Hepatocyte (in vitro differentiated cells): ENCODE results near the gene PRPSAP1. TPM values are rescaled to one million over a fixed set of nuclear protein-coding genes. Genes with fewer than 3 reads are reported as not detected.
A peak's percentile ranks its signal among the peaks of the same experiment; 100 is the strongest.

Experiments used
- DNase-seq: peaks from one replicate; pipeline ENCODE4 v3.0.0-alpha.2; 2016; ENCODE audit warnings: low spot score
- H2AFZ ChIP-seq: fragments of 200-600 bp; sonication (generic); 2 replicates; pipeline ENCODE4 v1.6.0; 2016; ENCODE audit warnings: antibody characterized with exemption, mild to moderate bottlenecking
- H3K27ac ChIP-seq: fragments of 200-600 bp; sonication (generic); 2 replicates; pipeline ENCODE4 v1.5.1; 2016; ENCODE audit warnings: mild to moderate bottlenecking
- H3K27me3 ChIP-seq: fragments of 200-600 bp; sonication (generic); 2 replicates; pipeline ENCODE4 v1.6.1; 2016
- H3K36me3 ChIP-seq: fragments of 200-600 bp; sonication (generic); replicated peaks from 2 replicates; pipeline ENCODE4 v1.5.1; 2016; ENCODE audit warnings: low read depth; ENCODE audit not compliant: insufficient read depth
- H3K4me1 ChIP-seq: fragments of 200-600 bp; sonication (generic); 2 replicates; pipeline ENCODE4 v1.5.1; 2016; ENCODE audit warnings: mild to moderate bottlenecking, moderate library complexity; ENCODE audit not compliant: insufficient read depth
- H3K4me2 ChIP-seq: fragments of 200-600 bp; sonication (generic); 2 replicates; pipeline ENCODE4 v1.6.0; 2016
- H3K4me3 ChIP-seq: fragments of 200-600 bp; sonication (generic); 2 replicates; pipeline ENCODE4 v1.5.1; 2016; ENCODE audit warnings: mild to moderate bottlenecking
- H3K79me2 ChIP-seq: fragments of 200-600 bp; sonication (generic); 2 replicates; pipeline ENCODE4 v1.6.0; 2017; ENCODE audit warnings: mild to moderate bottlenecking
- H3K9me2 ChIP-seq: fragments of 200-600 bp; sonication (generic); replicated peaks from 2 replicates; pipeline ENCODE4 v1.6.0; 2017; ENCODE audit warnings: mild to moderate bottlenecking; ENCODE audit not compliant: insufficient read depth
- H3K9me3 ChIP-seq: fragments of 200-600 bp; sonication (generic); 2 replicates; pipeline ENCODE4 v1.5.1; 2016; ENCODE audit warnings: low read depth, mild to moderate bottlenecking
- H4K20me1 ChIP-seq: fragments of 200-600 bp; sonication (generic); 2 replicates; pipeline ENCODE4 v1.6.0; 2016; ENCODE audit warnings: mild to moderate bottlenecking; ENCODE audit not compliant: insufficient read depth, poor library complexity, severe bottlenecking
- EZH2 ChIP-seq: fragments of 200-600 bp; sonication (generic); IDR thresholded peaks from 2 replicates; pipeline ENCODE4 v1.6.1; 2016; ENCODE audit warnings: antibody characterized with exemption, mild to moderate bottlenecking, borderline replicate concordance
- EZH2phosphoT487 ChIP-seq: fragments of 200-600 bp; sonication (generic); IDR thresholded peaks from one replicate; pipeline ENCODE4 v1.6.1; 2018; ENCODE audit warnings: antibody characterized with exemption, mild to moderate bottlenecking, low read depth, moderate library complexity; ENCODE audit not compliant: unreplicated experiment, severe bottlenecking
- WGBS: methylation state at CpG from one replicate; pipeline ENCODE4 v1.1.6; 2016; ENCODE audit warnings: low lambda C conversion rate; ENCODE audit errors: missing lambda C conversion rate; 5-methylcytosine and 5-hydroxymethylcytosine counted together
- polyA plus RNA-seq: library from polyadenylated mRNA; unstranded; fragments of >200 nt; fragmentation: Nextera tagmentation; extraction: Ambion mirVana; gene quantifications from 2 replicates; pipeline ENCODE4 v1.2.1, GENCODE V29; 2016
- total RNA-seq: library from RNA; depleted of rRNA; stranded (reverse); fragments of >200 nt; gene quantifications from 2 replicates; pipeline ENCODE4 v1.2.3, GENCODE V29; 2014
- TF ChIP-seq, protein P1 (sequence below): fragments of 200-600 bp; sonication (generic); IDR thresholded peaks from 2 replicates; pipeline ENCODE4 v1.5.1; 2016; ENCODE audit warnings: antibody characterized with exemption, mild to moderate bottlenecking; ENCODE audit not compliant: poor library complexity

PRPSAP1 gene
- total and polyA plus RNA-seq, 2 experiments from 2014 or later: 61.8 to 62.3 TPM

DNA sequence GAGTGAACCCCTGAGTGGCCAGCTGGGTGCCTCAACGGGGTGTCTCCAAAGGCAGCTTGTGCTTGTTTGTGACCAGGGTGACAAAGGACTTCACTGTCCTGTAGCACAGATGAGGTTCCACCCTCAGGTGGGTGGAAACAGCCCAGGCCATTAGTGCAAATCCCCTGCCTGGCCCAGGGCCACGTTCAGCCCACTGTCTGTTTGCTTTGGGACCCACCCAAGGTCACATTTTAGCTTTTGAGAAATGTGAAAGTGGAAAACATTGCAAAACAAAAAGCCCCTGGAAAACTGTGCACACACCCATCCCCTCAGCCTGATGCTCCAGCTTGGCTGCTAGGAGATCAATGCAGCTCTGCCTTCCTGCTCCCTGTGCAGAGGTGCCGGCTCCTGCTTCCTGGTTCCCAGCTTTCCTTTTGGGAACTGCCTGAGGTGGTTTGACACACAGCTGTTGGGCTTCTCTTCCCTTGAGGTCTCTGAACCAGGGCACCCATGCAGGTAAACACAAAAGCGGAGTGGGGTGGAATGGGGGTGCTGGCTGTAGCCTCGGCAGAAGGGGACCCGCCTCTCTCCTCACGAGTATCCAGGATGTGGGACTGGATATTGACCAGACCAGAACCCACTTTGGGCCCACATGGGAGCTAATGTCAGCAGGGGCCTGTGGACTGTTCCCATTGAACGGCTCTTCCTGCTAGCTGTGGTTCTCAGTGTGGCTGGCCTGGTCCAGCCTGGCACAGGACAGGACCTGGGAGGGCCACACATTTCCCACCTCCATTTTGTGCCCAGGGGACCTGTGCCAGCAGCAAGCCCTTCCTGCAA is 22.8 kb upstream of the PRPSAP1 start:
- Histone ChIP-seq H2AFZ (no peak overlapping the region), H3K79me2 (no peaks in the 10 kb centered on the region), H3K27me3 (no peaks in the 10 kb centered on the region), H4K20me1 (no peaks in the 10 kb centered on the region), H3K36me3 (no peaks in the 10 kb centered on the region), H3K27ac (no peak overlapping the region), H3K4me3 (no peak overlapping the region), H3K9me2 (no peaks in the 10 kb centered on the region), H3K4me1 (no peaks in the 10 kb centered on the region), H3K4me2 (no peak overlapping the region), H3K9me3 (no peaks in the 10 kb centered on the region)
- WGBS: 78% methylated on average over 8 of the region's 8 CpGs
- TF ChIP-seq, protein P1, sequence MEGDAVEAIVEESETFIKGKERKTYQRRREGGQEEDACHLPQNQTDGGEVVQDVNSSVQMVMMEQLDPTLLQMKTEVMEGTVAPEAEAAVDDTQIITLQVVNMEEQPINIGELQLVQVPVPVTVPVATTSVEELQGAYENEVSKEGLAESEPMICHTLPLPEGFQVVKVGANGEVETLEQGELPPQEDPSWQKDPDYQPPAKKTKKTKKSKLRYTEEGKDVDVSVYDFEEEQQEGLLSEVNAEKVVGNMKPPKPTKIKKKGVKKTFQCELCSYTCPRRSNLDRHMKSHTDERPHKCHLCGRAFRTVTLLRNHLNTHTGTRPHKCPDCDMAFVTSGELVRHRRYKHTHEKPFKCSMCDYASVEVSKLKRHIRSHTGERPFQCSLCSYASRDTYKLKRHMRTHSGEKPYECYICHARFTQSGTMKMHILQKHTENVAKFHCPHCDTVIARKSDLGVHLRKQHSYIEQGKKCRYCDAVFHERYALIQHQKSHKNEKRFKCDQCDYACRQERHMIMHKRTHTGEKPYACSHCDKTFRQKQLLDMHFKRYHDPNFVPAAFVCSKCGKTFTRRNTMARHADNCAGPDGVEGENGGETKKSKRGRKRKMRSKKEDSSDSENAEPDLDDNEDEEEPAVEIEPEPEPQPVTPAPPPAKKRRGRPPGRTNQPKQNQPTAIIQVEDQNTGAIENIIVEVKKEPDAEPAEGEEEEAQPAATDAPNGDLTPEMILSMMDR: no peak
- TF ChIP-seq EZH2phosphoT487 (no peak), EZH2 (no peak)
- no peak for DNase-seq

- H4K20me1 ChIP-seq: no peaks in the 10 kb centered on the region
- no peak for DNase-seq
- TF ChIP-seq EZH2 (no peak), EZH2phosphoT487 (no peak)
- TF ChIP-seq, protein P1: no peak
- H3K4me3 ChIP-seq: no peak overlapping the region
- H3K9me3 ChIP-seq: no peaks in the 10 kb centered on the region
- H3K36me3 ChIP-seq: no peaks in the 10 kb centered on the region
- no peaks in the 10 kb centered on the region for H3K9me2 ChIP-seq
- no peak overlapping the region for H3K4me2 ChIP-seq
- WGBS: 95% methylated on average over 16 of the region's 16 CpGs
- peaks cover 7% of the 10 kb centered on the region for H3K4me1 ChIP-seq
- no peaks in the 10 kb centered on the region for H3K27me3 ChIP-seq
- no peak overlapping the region for H3K27ac ChIP-seq
- H3K79me2 ChIP-seq: no peaks in the 10 kb centered on the region
- no peak overlapping the region for H2AFZ ChIP-seq
Observed at GRCh38 chr17:76371656-76372628, 18.2 kb upstream of the PRPSAP1 start.

DNA sequence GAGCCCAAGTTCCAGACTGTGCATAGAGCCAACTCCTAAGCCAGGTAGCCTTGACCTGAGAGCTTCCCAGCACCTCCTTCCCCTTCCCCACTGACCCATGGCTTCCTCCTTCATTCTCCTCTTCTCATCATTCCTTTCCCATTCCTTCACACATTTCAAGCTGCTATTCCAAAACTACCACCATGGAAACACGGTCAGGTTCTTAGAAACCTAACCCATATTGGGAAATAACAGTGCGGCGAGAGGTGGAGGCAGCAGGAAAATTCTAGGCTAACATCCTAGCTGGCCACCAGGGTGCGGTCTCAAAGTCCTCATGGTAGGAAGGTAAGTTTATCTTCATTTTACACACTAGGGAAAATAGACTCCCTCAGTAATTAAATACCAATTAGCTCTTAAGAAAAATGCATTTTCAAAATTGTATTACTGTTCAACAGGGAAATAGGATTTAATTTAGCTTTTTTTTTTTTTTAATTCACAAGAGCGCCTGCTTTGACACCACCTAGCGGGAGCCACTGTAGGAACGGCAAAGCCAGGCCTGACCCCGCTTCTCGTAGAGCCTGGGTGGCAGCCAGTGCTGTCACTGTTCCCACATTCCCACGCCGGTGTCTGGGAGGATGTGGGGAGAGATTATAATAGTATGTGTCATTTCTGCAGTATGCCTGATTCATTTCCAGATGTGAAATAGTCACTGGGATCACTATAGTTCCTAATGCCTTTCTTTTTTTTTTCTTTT is 16.7 kb upstream of the PRPSAP1 start:
- Histone ChIP-seq H3K9me2 (no peaks in the 10 kb centered on the region), H4K20me1 (no peaks in the 10 kb centered on the region), H2AFZ (no peak overlapping the region), H3K4me3 (no peak overlapping the region), H3K4me2 (no peak overlapping the region), H3K27me3 (no peaks in the 10 kb centered on the region), H3K27ac (no peak overlapping the region), H3K36me3 (no peaks in the 10 kb centered on the region), H3K9me3 (no peaks in the 10 kb centered on the region), H3K79me2 (no peaks in the 10 kb centered on the region), H3K4me1 (peaks cover 7% of the 10 kb centered on the region)
- DNase-seq: no peak
- WGBS: 78% methylated on average over 11 of the region's 11 CpGs
- TF ChIP-seq EZH2phosphoT487: no peak
- TF ChIP-seq, protein P1: peak; percentile 9
